ENCODE measurements around the gene PUM1.

DNA sequence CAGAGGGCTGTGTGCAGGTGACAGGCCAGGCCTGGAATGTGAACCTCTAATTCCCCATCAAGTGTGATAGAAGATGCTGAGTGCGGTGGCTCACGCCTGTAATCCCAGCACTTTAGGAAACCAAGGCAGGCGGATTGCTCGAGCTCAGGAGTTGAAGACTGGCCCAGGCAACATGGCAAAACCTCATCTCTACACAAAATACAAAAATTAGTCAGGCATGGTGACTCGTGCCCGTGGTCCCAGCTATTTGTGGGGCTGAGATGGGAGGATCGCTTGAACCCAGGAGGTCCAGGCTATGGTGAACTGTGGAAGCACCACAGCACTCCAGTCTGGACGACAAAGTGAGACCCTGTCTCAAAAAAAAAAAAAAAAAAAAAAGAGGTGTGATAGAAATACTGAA, 40.1 kb upstream of the PUM1 start:
- TF ChIP-seq EP300 (IDR thresholded peaks at IDR 0.05) (no peak), POLR2A (IDR thresholded peaks at IDR 0.05; ENCODE audit: low read depth) (no peak)
- TF ChIP-seq, protein P1, sequence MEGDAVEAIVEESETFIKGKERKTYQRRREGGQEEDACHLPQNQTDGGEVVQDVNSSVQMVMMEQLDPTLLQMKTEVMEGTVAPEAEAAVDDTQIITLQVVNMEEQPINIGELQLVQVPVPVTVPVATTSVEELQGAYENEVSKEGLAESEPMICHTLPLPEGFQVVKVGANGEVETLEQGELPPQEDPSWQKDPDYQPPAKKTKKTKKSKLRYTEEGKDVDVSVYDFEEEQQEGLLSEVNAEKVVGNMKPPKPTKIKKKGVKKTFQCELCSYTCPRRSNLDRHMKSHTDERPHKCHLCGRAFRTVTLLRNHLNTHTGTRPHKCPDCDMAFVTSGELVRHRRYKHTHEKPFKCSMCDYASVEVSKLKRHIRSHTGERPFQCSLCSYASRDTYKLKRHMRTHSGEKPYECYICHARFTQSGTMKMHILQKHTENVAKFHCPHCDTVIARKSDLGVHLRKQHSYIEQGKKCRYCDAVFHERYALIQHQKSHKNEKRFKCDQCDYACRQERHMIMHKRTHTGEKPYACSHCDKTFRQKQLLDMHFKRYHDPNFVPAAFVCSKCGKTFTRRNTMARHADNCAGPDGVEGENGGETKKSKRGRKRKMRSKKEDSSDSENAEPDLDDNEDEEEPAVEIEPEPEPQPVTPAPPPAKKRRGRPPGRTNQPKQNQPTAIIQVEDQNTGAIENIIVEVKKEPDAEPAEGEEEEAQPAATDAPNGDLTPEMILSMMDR (IDR thresholded peaks at IDR 0.05): no peak

Measured in esophagus muscularis mucosa (tissue), 4 donors.